DMS114 treated with DMSO at 0.1 percent for 48 hours (cell line): Measurements from ENCODE around the gene LRIG1.

Experiments used
- DNase-seq: peaks from one replicate; lab custom pipeline; 2025; ENCODE audit not compliant: unreplicated experiment; lab: John Stamatoyannopoulos, UW

The LRIG1 gene

GRCh38 chr3:66507423-66508260 is 6.8 kb upstream of the LRIG1 start:
- no peak for DNase-seq

- DNase-seq, result no peak
Measured at GRCh38 chr3:66506154-66506553, 5.3 kb upstream of the LRIG1 start.

GRCh38 chr3:66504850-66505641 is 4.2 kb upstream of the LRIG1 start:
- DNase-seq, result no peak

GRCh38 chr3:66502981-66503380 is 2.2 kb upstream of the LRIG1 start:
- no peak for DNase-seq

- DNase-seq, result no peak
Measured at GRCh38 chr3:66502245-66502874, 1.5 kb upstream of the LRIG1 start.

- no peak for DNase-seq
Measured at GRCh38 chr3:66501483-66502244, 842 bp upstream of the LRIG1 start.

- no peak for DNase-seq
Measured at GRCh38 chr3:66499881-66500575, 794 bp downstream of the LRIG1 start.

- no peak for DNase-seq
Measured at GRCh38 chr3:66498687-66499621, 1.9 kb downstream of the LRIG1 start.

GRCh38 chr3:66497985-66498671 is 2.7 kb downstream of the LRIG1 start:
- no peak for DNase-seq

- DNase-seq, result no peak
Measured at GRCh38 chr3:66497288-66497984, 3.4 kb downstream of the LRIG1 start.

GRCh38 chr3:66496746-66497145 is 4.1 kb downstream of the LRIG1 start:
- no peak for DNase-seq

- no peak for DNase-seq
Measured at GRCh38 chr3:66496301-66496700, 4.5 kb downstream of the LRIG1 start.

GRCh38 chr3:66495668-66496045 is 5.2 kb downstream of the LRIG1 start:
- no peak for DNase-seq

- no peak for DNase-seq
Measured at GRCh38 chr3:66494959-66495667, 5.7 kb downstream of the LRIG1 start.

- no peak for DNase-seq
Measured at GRCh38 chr3:66493458-66494099, 7.2 kb downstream of the LRIG1 start.

- DNase-seq, result no peak
Measured at GRCh38 chr3:66492672-66493071, 8.2 kb downstream of the LRIG1 start.

- DNase-seq, result no peak
Measured at GRCh38 chr3:66492071-66492470, 8.8 kb downstream of the LRIG1 start.
